Fibroblast of lung (primary cell): ENCODE data around the gene TSPOAP1.

Experiments used
- CTCF ChIP-seq, 2 donors: IDR thresholded peaks in 1 of 2; conservative IDR thresholded peaks in 1 of 2; 1 replicate in 1 of 2; 2 replicates in 1 of 2; pipeline ENCODE4 v1.5.1; 2011 to 2012; ENCODE audit warnings: low read length in 2 of 2, control low read depth in 1 of 2, inconsistent platforms in 1 of 2, low read depth in 1 of 2, mild to moderate bottlenecking in 1 of 2
- EZH2 ChIP-seq: IDR thresholded peaks from 2 replicates; pipeline ENCODE4 v1.5.1; 2012; ENCODE audit warnings: low read length, control low read depth, mild to moderate bottlenecking; ENCODE audit errors: missing control alignments

- TF ChIP-seq CTCF (conservative IDR thresholded peaks at IDR 0.05 in 1 of 2, IDR thresholded peaks at IDR 0.05 in 1 of 2; ENCODE audit: low read depth in 1 of 2, low read length in 2 of 2), result no peak
- TF ChIP-seq EZH2, result no peak
These were observed 49.4 kb downstream of the TSPOAP1 start for GRCh38 chr17:58279016-58279711.
